Mesenchymal stem cell (in vitro differentiated cells and primary cell): Measurements from ENCODE around the gene GLTPD2.

ENCODE experiments used
- DNase-seq: peaks from one replicate; pipeline ENCODE4 v3.0.0-alpha.2; 2013
- H2AFZ ChIP-seq: one replicate; pipeline ENCODE4 v1.6.1; 2013; ENCODE audit warnings: low read depth, mild to moderate bottlenecking, control low read depth, inconsistent platforms, low read length, moderate library complexity
- H2AK5ac ChIP-seq: 2 replicates; pipeline ENCODE4 v1.6.1; 2013; ENCODE audit warnings: low read length, moderate library complexity, mild to moderate bottlenecking, inconsistent platforms; ENCODE audit not compliant: severe bottlenecking
- H2BK120ac ChIP-seq: one replicate; pipeline ENCODE4 v1.6.1; 2013; ENCODE audit warnings: low read depth, mild to moderate bottlenecking, inconsistent platforms, low read length, moderate library complexity
- H2BK12ac ChIP-seq, 2 experiments: one replicate each; pipeline ENCODE4 v1.6.1; 2013; ENCODE audit warnings: inconsistent platforms in 2 of 2, low read length in 2 of 2, mild to moderate bottlenecking in 2 of 2, moderate library complexity in 2 of 2, control low read depth in 1 of 2
- H2BK15ac ChIP-seq: one replicate; pipeline ENCODE4 v1.6.1; 2013; ENCODE audit warnings: mild to moderate bottlenecking, low read depth, inconsistent platforms; ENCODE audit not compliant: poor library complexity, severe bottlenecking
- H2BK5ac ChIP-seq: 2 replicates; pipeline ENCODE4 v1.6.1; 2013; ENCODE audit warnings: low read depth, mild to moderate bottlenecking, low read length, control low read depth, inconsistent platforms; ENCODE audit not compliant: poor library complexity, severe bottlenecking
- H3K14ac ChIP-seq, 2 experiments: one replicate each; pipeline ENCODE4 v1.6.1; 2013; ENCODE audit warnings: inconsistent platforms in 2 of 2, low read length in 2 of 2, control low read depth in 1 of 2, mild to moderate bottlenecking in 1 of 2, moderate library complexity in 1 of 2
- H3K18ac ChIP-seq, 2 experiments: one replicate each; pipeline ENCODE4 v1.6.1; 2013; ENCODE audit warnings: inconsistent platforms in 2 of 2, low read length in 2 of 2, control low read depth in 1 of 2, low read depth in 1 of 2, mild to moderate bottlenecking in 1 of 2
- H3K23ac ChIP-seq, 2 experiments: one replicate each; pipeline ENCODE4 v1.6.1; 2013; ENCODE audit warnings: inconsistent platforms in 2 of 2, low read length in 2 of 2, mild to moderate bottlenecking in 2 of 2, moderate library complexity in 2 of 2, control low read depth in 1 of 2
- H3K27ac ChIP-seq: 2 replicates; pipeline ENCODE4 v1.5.1; 2013; ENCODE audit warnings: mild to moderate bottlenecking, moderate library complexity, low read length, control low read depth, inconsistent platforms; ENCODE audit not compliant: poor library complexity, severe bottlenecking
- H3K27me3 ChIP-seq, 2 experiments: 2 replicates each; pipeline versions ENCODE4 v1.6.1 to v1.7.0; 2013; ENCODE audit warnings: low read length in 2 of 2, mild to moderate bottlenecking in 2 of 2, moderate library complexity in 2 of 2, control low read depth in 1 of 2, inconsistent platforms in 1 of 2; ENCODE audit not compliant: control insufficient read depth in 1 of 2, insufficient read depth in 1 of 2
- H3K36me3 ChIP-seq, 2 experiments: 2 replicates each; pipeline versions ENCODE4 v1.6.1 to v1.7.0; 2013; ENCODE audit warnings: low read length in 2 of 2, control low read depth in 1 of 2, inconsistent platforms in 1 of 2, low read depth in 1 of 2, mild to moderate bottlenecking in 1 of 2; ENCODE audit not compliant: insufficient read depth in 2 of 2, control insufficient read depth in 1 of 2
- H3K4ac ChIP-seq, 2 experiments: one replicate each; pipeline ENCODE4 v1.6.1; 2013; ENCODE audit warnings: inconsistent platforms in 2 of 2, low read length in 2 of 2, mild to moderate bottlenecking in 2 of 2, moderate library complexity in 2 of 2, control low read depth in 1 of 2, low read depth in 1 of 2
- H3K4me1 ChIP-seq: 2 replicates; pipeline ENCODE4 v1.6.1; 2013; ENCODE audit warnings: low read depth, low read length, control low read depth; ENCODE audit not compliant: control insufficient read depth, insufficient read depth
- H3K4me2 ChIP-seq: 2 replicates; pipeline ENCODE4 v1.6.1; 2013; ENCODE audit warnings: low read length, mild to moderate bottlenecking, inconsistent platforms; ENCODE audit not compliant: poor library complexity, severe bottlenecking
- H3K4me3 ChIP-seq, 2 experiments: 2 replicates each; pipeline versions ENCODE4 v1.5.1 to v1.7.0; 2013; ENCODE audit warnings: low read length in 2 of 2, mild to moderate bottlenecking in 2 of 2, control low read depth in 1 of 2, low read depth in 1 of 2; ENCODE audit not compliant: insufficient read depth in 1 of 2
- H3K79me1 ChIP-seq: replicated peaks from 2 replicates; pipeline ENCODE4 v1.6.1; 2013; ENCODE audit warnings: mild to moderate bottlenecking, control low read depth, low read length, inconsistent platforms; ENCODE audit not compliant: poor library complexity, severe bottlenecking
- H3K9ac ChIP-seq: 2 replicates; pipeline ENCODE4 v1.7.0; 2013; ENCODE audit warnings: mild to moderate bottlenecking, low read length, moderate library complexity
- H3K9me3 ChIP-seq: 2 replicates; pipeline ENCODE4 v1.7.0; 2013; ENCODE audit warnings: mild to moderate bottlenecking, low read length; ENCODE audit not compliant: control insufficient read depth
- H4K8ac ChIP-seq: one replicate; pipeline ENCODE4 v1.6.1; 2013; ENCODE audit warnings: inconsistent platforms, mild to moderate bottlenecking, low read length, moderate library complexity
- H4K91ac ChIP-seq: one replicate; pipeline ENCODE4 v1.6.1; 2013; ENCODE audit warnings: mild to moderate bottlenecking, low read length, inconsistent platforms
- WGBS: methylation state at CpG from one replicate; pipeline ENCODE4 v1.1.7; 2013; ENCODE audit warnings: mixed read lengths; 5-methylcytosine and 5-hydroxymethylcytosine counted together

Gene GLTPD2

DNA sequence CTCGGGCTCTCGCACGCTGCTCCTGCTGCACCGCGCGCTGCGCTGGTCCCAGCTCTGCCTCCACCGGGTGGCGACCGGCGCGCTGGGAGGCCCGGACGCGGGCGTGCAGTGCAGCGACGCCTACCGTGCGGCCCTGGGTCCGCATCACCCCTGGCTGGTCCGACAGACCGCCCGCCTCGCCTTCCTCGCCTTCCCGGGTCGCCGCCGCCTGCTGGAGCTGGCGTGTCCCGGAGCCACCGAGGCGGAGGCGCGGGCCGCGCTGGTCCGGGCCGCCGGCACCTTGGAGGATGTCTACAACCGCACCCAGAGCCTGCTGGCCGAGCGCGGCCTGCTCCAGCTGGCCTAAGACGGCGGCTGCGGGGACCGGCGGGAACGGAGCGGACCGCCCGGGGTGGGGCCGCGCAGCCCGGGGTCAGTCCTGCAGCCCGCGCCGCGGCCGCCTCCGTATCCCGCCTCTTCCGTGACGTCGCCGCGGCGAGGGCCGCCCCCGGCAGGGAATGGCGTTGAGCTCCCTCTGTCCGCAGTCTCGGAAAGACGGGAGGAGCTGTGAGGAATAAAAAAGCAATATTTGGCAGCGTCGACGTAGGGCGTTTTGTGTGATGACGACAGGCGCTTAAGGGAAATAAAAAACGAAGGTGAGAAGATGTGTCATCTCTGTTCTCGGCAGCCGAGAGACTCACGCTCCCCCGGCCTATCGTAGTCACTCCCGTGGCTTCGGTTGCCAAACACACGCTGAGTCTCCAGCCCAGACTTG, 1.4 kb downstream of the GLTPD2 start:
- Histone ChIP-seq H3K4me1 (peaks cover 15% of the 10 kb centered on the region), H3K9me3 (no peaks in the 10 kb centered on the region), H3K9ac (peak overlapping the region; percentile 86), H3K4ac (peak overlapping the region; percentile 61 to 78), H3K36me3 (no peaks in the 10 kb centered on the region), H3K79me1 (peaks cover 7% of the 10 kb centered on the region), H2BK12ac (peak overlapping the region in 1 of 2 experiments; percentile 77), H2BK120ac (peak overlapping the region; percentile 68), H4K91ac (peak overlapping the region; percentile 91), H3K18ac (peak overlapping the region; percentile 96 to 98), H2BK5ac (no peak overlapping the region), H3K27me3 (peaks cover 0 to 7% of the 10 kb centered on the region in 2 experiments), H2BK15ac (peak overlapping the region; percentile 97), H3K23ac (peak overlapping the region in 1 of 2 experiments; percentile 98), H2AFZ (peak overlapping the region; percentile 95), H3K27ac (peak overlapping the region; percentile 20), H2AK5ac (no peak overlapping the region), H4K8ac (peak overlapping the region; percentile 94), H3K4me3 (peak overlapping the region; percentile 82 to 86), H3K4me2 (peak overlapping the region; percentile 100), H3K14ac (peak overlapping the region in 1 of 2 experiments; percentile 66)
- peak; percentile 96 for DNase-seq
- WGBS: 0% methylated on average over 68 of the region's 91 CpGs

DNA sequence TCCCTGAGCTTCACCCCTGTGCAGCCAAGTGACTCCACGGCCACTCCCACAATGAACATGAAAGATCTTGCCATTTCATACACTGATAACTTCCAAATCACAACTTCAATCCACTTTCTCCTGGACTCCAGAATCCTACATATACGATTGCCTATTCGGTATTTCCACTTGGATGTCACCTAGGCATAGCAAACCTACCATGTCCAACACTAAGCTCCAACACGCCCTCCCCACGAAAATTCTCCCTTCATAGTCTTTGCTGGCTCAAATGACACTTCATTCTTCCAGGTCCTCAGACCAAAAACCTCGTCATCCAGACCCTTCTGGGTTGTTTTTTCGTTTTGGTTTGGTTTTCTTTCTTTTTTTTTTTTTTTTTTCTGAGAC, 1.9 kb downstream of the GLTPD2 start:
- Histone ChIP-seq H3K27ac (no peak overlapping the region), H2BK120ac (no peak overlapping the region), H3K4me3 (peak overlapping the region; percentile 82 to 86), H3K79me1 (peaks cover 7% of the 10 kb centered on the region), H2BK5ac (no peak overlapping the region), H3K27me3 (peaks cover 0 to 1% of the 10 kb centered on the region in 2 experiments), H3K36me3 (no peaks in the 10 kb centered on the region), H3K14ac (no peak overlapping the region), H4K91ac (no peak overlapping the region), H2AK5ac (no peak overlapping the region), H3K9me3 (no peaks in the 10 kb centered on the region), H2BK12ac (peak overlapping the region in 1 of 2 experiments; percentile 77), H3K9ac (peak overlapping the region; percentile 86), H3K4me1 (peaks cover 15% of the 10 kb centered on the region), H3K4me2 (peak overlapping the region; percentile 100), H3K4ac (no peak overlapping the region), H3K23ac (no peak overlapping the region), H4K8ac (no peak overlapping the region), H2AFZ (peak overlapping the region; percentile 60), H3K18ac (peak overlapping the region in 1 of 2 experiments; percentile 61), H2BK15ac (no peak overlapping the region)
- DNase-seq: no peak
- 89% methylated on average over 5 of the region's 7 CpGs for WGBS

DNA sequence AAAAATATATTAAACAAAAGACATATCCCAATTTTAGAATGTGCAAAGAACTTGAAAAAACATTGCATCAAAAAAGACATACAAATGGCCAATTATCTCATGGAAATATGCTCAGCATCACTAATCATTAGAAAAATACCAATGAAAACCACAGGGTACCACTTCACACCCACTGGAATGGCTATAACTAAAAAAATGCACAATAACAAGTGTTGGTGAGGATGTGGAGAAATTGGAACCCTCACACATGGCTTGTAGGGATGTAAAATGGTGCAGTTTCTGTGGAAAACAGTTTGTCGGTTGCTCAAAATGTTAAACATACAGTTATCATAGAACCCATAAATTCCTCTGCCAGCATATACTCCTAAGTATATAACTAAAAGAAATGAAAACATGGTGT, 6.4 kb downstream of the GLTPD2 start:
- peaks cover 22 to 25% of the 10 kb centered on the region in 2 experiments for H3K36me3 ChIP-seq
- H3K14ac ChIP-seq: no peak overlapping the region
- peak overlapping the region; percentile 35 for H4K8ac ChIP-seq
- H3K79me1 ChIP-seq: peaks cover 14% of the 10 kb centered on the region
- no peak overlapping the region for H2BK120ac ChIP-seq
- H4K91ac ChIP-seq: no peak overlapping the region
- H3K4ac ChIP-seq: peak overlapping the region in 1 of 2 experiments; percentile 44
- H3K23ac ChIP-seq: no peak overlapping the region
- H3K4me1 ChIP-seq: peaks cover 10% of the 10 kb centered on the region
- H2AK5ac ChIP-seq: no peak overlapping the region
- no peak overlapping the region for H3K18ac ChIP-seq
- DNase-seq: no peak
- no peak overlapping the region for H2BK5ac ChIP-seq
- no peak overlapping the region for H2AFZ ChIP-seq
- H3K4me2 ChIP-seq: no peak overlapping the region
- H3K27ac ChIP-seq: no peak overlapping the region
- no peaks in the 10 kb centered on the region for H3K9me3 ChIP-seq
- WGBS: no CpG with 5 or more reads among the region's 1 CpG
- no peak overlapping the region for H2BK15ac ChIP-seq
- no peaks in the 10 kb centered on the region for H3K27me3 ChIP-seq
- peak overlapping the region; percentile 97 for H3K9ac ChIP-seq
- H2BK12ac ChIP-seq: no peak overlapping the region
- no peak overlapping the region for H3K4me3 ChIP-seq

DNA sequence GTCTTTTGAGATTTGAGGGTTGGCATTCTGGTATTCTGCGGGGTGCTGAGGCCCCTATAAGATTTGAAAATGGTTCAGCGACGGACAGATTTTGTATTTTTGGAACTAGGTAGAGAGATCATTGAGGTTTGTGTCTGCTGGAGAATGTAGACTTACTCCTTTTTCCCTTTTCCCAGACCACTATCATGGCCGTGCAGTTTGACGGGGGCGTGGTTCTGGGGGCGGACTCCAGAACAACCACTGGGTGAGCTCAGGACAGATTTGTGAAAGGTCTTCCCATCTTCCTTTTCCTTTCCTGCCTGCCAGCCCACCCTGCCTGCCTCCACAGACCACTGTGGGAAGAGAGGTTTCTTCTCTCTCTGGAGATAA, 7.8 kb downstream of the GLTPD2 start:
- peak overlapping the region in 1 of 2 experiments; percentile 77 for H3K4ac ChIP-seq
- H3K36me3 ChIP-seq: peaks cover 26 to 28% of the 10 kb centered on the region in 2 experiments
- H3K79me1 ChIP-seq: peaks cover 14% of the 10 kb centered on the region
- no peak overlapping the region for H2BK15ac ChIP-seq
- no peak overlapping the region for H3K23ac ChIP-seq
- H3K4me2 ChIP-seq: peak overlapping the region; percentile 56
- H2AFZ ChIP-seq: peak overlapping the region; percentile 46
- no peak overlapping the region for H2BK120ac ChIP-seq
- peak overlapping the region; percentile 59 for H3K27ac ChIP-seq
- peak overlapping the region; percentile 87 for H4K8ac ChIP-seq
- H3K18ac ChIP-seq: peak overlapping the region; percentile 60 to 86
- H3K9ac ChIP-seq: peak overlapping the region; percentile 97
- DNase-seq: peak; percentile 61
- peaks cover 8% of the 10 kb centered on the region for H3K4me1 ChIP-seq
- H2BK12ac ChIP-seq: peak overlapping the region in 1 of 2 experiments; percentile 85
- H3K14ac ChIP-seq: no peak overlapping the region
- no peak overlapping the region for H2BK5ac ChIP-seq
- H3K9me3 ChIP-seq: no peaks in the 10 kb centered on the region
- 0% methylated on average over 5 of the region's 7 CpGs for WGBS
- H4K91ac ChIP-seq: peak overlapping the region; percentile 30
- H3K27me3 ChIP-seq: no peaks in the 10 kb centered on the region
- H2AK5ac ChIP-seq: peak overlapping the region; percentile 27
- H3K4me3 ChIP-seq: peak overlapping the region; percentile 92 to 98
